Endodermal cell (in vitro differentiated cells): Measurements from ENCODE around the gene DVL2. TPM values are rescaled to one million over a fixed set of nuclear protein-coding genes. Genes with fewer than 3 reads are reported as not detected.

Experiments used
- DNase-seq: peaks from one replicate; pipeline ENCODE4 v3.0.0-alpha.2; 2017
- H3K27ac ChIP-seq: 2 replicates; pipeline ENCODE4 v1.5.1; 2013; ENCODE audit warnings: mild to moderate bottlenecking, low read depth, low read length, moderate library complexity
- H3K27me3 ChIP-seq: 2 replicates; pipeline ENCODE4 v1.6.1; 2013; ENCODE audit warnings: mild to moderate bottlenecking, low read length, moderate library complexity; ENCODE audit not compliant: insufficient read depth, control insufficient read depth, poor library complexity, severe bottlenecking
- H3K36me3 ChIP-seq: 2 replicates; pipeline ENCODE4 v1.7.0; 2013; ENCODE audit warnings: mild to moderate bottlenecking, low read length, moderate library complexity; ENCODE audit not compliant: control insufficient read depth, insufficient read depth
- H3K4me1 ChIP-seq: one replicate; pipeline ENCODE4 v1.7.0; 2013; ENCODE audit warnings: low read length; ENCODE audit not compliant: control insufficient read depth, insufficient read depth
- H3K4me3 ChIP-seq: 2 replicates; pipeline ENCODE4 v1.5.1; 2013; ENCODE audit warnings: mild to moderate bottlenecking, low read length, moderate library complexity
- H3K9ac ChIP-seq: 2 replicates; pipeline ENCODE4 v1.6.1; 2013; ENCODE audit warnings: mild to moderate bottlenecking, low read length, moderate library complexity; ENCODE audit not compliant: poor library complexity, severe bottlenecking; ENCODE audit errors: extremely low read depth
- H3K9me3 ChIP-seq: 2 replicates; pipeline ENCODE4 v1.6.1; 2013; ENCODE audit warnings: mild to moderate bottlenecking, low read length, moderate library complexity; ENCODE audit not compliant: control insufficient read depth
- H3K27ac Mint-ChIP-seq: 2 replicates; pipeline ENCODE4 v1.8.0; 2020; ENCODE audit warnings: mixed read lengths
- H3K27me3 Mint-ChIP-seq: 2 replicates; pipeline ENCODE4 v1.8.0; 2021; ENCODE audit warnings: mild to moderate bottlenecking, mixed read lengths; ENCODE audit not compliant: insufficient read depth
- H3K36me3 Mint-ChIP-seq: 2 replicates; pipeline ENCODE4 v1.8.0; 2020; ENCODE audit warnings: low read depth, mixed read lengths
- H3K4me1 Mint-ChIP-seq: 2 replicates; pipeline ENCODE4 v1.8.0; 2020; ENCODE audit warnings: mixed read lengths
- H3K4me3 Mint-ChIP-seq: 2 replicates; pipeline ENCODE4 v1.8.0; 2020; ENCODE audit warnings: mild to moderate bottlenecking, moderate library complexity, mixed read lengths
- H3K9me3 Mint-ChIP-seq: 2 replicates; pipeline ENCODE4 v1.8.0; 2020; ENCODE audit warnings: mild to moderate bottlenecking, mixed read lengths
- WGBS, 2 experiments: methylation state at CpG; one replicate each; pipeline versions ENCODE4 v1.1.5 to v1.1.7; 2013; ENCODE audit warnings: missing lambda C conversion rate in 2 of 2, mixed read lengths in 1 of 2; ENCODE audit not compliant: insufficient coverage in 1 of 2, insufficient read length in 1 of 2; 5-methylcytosine and 5-hydroxymethylcytosine counted together
- total RNA-seq, 2 donors: library from RNA; stranded (reverse); fragmentation: NEBNext Ultra II Directional in 1 of 2; extraction: Animal tissue kit (Norgen Biotek cat#: 25700) in 1 of 2; gene quantifications; 2 replicates in 1 of 2; 3 replicates in 1 of 2; pipeline ENCODE4 v1.2.1, GENCODE V29; 2021
- TF ChIP-seq, protein P1 (sequence below): fragments of 200-600 bp; sonication (generic); conservative IDR thresholded peaks from 2 replicates; pipeline ENCODE4 v1.5.0; 2021; ENCODE audit warnings: antibody characterized with exemption, mild to moderate bottlenecking

The DVL2 gene
- total RNA-seq, 2 donors from 2014 or later, result 98.2 to 116 TPM

GRCh38 chr17:7196651-7197401 lies 37.5 kb downstream of the DVL2 start:
- no peaks in the 10 kb centered on the region for H3K9me3 Mint-ChIP-seq
- no peaks in the 10 kb centered on the region for H3K27me3 Mint-ChIP-seq
- no peaks in the 10 kb centered on the region for H3K27me3 ChIP-seq
- peaks cover 38% of the 10 kb centered on the region for H3K36me3 Mint-ChIP-seq
- H3K9ac ChIP-seq, result no peak overlapping the region
- no peaks in the 10 kb centered on the region for H3K4me1 Mint-ChIP-seq
- DNase-seq, result peak; percentile 39
- H3K36me3 ChIP-seq, result peaks cover 26% of the 10 kb centered on the region
- H3K27ac ChIP-seq, result no peak overlapping the region
- TF ChIP-seq, protein P1, sequence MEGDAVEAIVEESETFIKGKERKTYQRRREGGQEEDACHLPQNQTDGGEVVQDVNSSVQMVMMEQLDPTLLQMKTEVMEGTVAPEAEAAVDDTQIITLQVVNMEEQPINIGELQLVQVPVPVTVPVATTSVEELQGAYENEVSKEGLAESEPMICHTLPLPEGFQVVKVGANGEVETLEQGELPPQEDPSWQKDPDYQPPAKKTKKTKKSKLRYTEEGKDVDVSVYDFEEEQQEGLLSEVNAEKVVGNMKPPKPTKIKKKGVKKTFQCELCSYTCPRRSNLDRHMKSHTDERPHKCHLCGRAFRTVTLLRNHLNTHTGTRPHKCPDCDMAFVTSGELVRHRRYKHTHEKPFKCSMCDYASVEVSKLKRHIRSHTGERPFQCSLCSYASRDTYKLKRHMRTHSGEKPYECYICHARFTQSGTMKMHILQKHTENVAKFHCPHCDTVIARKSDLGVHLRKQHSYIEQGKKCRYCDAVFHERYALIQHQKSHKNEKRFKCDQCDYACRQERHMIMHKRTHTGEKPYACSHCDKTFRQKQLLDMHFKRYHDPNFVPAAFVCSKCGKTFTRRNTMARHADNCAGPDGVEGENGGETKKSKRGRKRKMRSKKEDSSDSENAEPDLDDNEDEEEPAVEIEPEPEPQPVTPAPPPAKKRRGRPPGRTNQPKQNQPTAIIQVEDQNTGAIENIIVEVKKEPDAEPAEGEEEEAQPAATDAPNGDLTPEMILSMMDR, result no peak
- 93 to 97% methylated on average over 17 to 22 of the region's 22 CpGs for WGBS, 2 experiments
- H3K9me3 ChIP-seq, result no peaks in the 10 kb centered on the region
- no peak overlapping the region for H3K4me3 Mint-ChIP-seq
- no peak overlapping the region for H3K27ac Mint-ChIP-seq
- no peaks in the 10 kb centered on the region for H3K4me1 ChIP-seq
- H3K4me3 ChIP-seq, result no peak overlapping the region

DNA sequence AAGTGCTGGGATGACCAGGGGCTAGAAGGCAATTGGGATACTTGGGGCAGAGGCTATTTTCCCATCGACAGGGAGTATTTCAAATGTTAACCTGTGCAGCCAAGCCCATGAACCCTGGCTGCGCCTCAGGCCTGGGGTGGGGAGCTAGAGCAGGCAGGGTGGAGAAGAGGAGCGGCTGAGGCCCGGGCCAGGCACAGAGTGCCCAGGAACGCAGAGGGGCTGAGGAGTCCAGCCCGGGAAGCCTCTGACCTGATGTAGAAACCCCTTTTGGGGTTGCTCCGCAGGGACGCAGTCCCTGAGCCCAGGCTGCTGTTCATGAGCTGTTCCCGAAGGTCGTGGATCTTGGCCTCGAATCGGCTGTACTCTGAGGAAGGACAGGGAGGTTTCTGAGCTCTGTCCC lies 38.3 kb downstream of the DVL2 start:
- Histone ChIP-seq H3K9ac (no peak overlapping the region), H3K27me3 (no peaks in the 10 kb centered on the region), H3K36me3 (peaks cover 23% of the 10 kb centered on the region), H3K27ac (no peak overlapping the region), H3K4me1 (peaks cover 2% of the 10 kb centered on the region), H3K4me3 (no peak overlapping the region), H3K9me3 (no peaks in the 10 kb centered on the region)
- TF ChIP-seq, protein P1, result no peak
- Mint-ChIP-seq H3K4me3 (no peak overlapping the region), H3K4me1 (no peaks in the 10 kb centered on the region), H3K27ac (no peak overlapping the region), H3K9me3 (no peaks in the 10 kb centered on the region), H3K36me3 (peaks cover 40% of the 10 kb centered on the region), H3K27me3 (no peaks in the 10 kb centered on the region)
- DNase-seq, result no peak
- 91 to 97% methylated on average over 11 to 12 of the region's 12 CpGs for WGBS, 2 experiments

DNA sequence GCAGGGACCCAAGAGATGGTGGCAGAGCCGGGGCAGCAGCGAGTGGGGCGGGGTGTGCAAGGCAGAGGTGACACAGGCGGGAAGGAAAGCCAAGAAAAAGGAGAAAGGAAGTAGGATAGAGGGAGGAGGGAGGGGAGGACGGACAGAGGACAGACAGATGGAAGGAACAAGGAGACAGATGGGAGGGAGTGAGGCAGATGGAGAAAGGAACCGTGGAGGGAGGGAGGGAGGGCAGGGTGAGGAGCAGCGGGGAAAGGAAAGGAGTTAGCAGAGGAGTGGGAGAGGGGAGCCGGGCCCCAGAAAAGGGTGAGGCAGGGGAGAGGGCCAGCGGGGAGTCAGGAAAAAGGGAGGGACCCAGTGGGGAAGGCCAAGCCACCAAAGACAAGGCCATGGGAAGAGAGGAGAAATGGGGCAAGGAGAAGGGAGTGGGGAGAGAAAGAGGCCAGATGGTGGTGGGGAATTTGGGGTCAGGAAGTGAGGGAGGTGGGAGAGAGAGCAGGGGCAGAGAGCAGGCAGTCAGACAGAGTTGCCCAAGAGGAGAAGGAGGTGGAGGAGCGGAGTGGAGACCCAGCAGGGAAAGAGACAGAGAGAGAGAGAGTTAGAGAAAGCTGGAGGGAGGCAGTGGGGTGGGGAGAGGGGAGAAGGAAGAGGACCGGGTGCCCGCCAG lies 41.9 kb downstream of the DVL2 start:
- H3K4me1 Mint-ChIP-seq, result no peaks in the 10 kb centered on the region
- H3K4me3 Mint-ChIP-seq, result no peak overlapping the region
- WGBS, 2 experiments, result 89 to 92% methylated on average over 12 of the region's 12 CpGs
- H3K36me3 Mint-ChIP-seq, result peaks cover 42% of the 10 kb centered on the region
- Histone ChIP-seq H3K36me3 (peaks cover 17% of the 10 kb centered on the region), H3K27me3 (no peaks in the 10 kb centered on the region), H3K4me1 (peaks cover 2% of the 10 kb centered on the region), H3K27ac (peak overlapping the region; percentile 47), H3K4me3 (no peak overlapping the region), H3K9me3 (no peaks in the 10 kb centered on the region), H3K9ac (no peak overlapping the region)
- H3K9me3 Mint-ChIP-seq, result no peaks in the 10 kb centered on the region
- H3K27ac Mint-ChIP-seq, result no peak overlapping the region
- H3K27me3 Mint-ChIP-seq, result no peaks in the 10 kb centered on the region
- TF ChIP-seq, protein P1, result no peak
- peak; percentile 46 for DNase-seq
